Measurements from ENCODE around the gene EGLN1. TPM values are rescaled to one million over a fixed set of nuclear protein-coding genes. Genes with fewer than 3 reads are reported as not detected.

The EGLN1 gene
- total RNA-seq, 4 donors from 2014 or later: 34.7 to 53.1 (median 39.8) TPM

- no peak for TF ChIP-seq POLR2A (IDR thresholded peaks at IDR 0.05)
- TF ChIP-seq CTCF (IDR thresholded peaks at IDR 0.05): no peak
- Histone ChIP-seq H3K36me3 (no peaks in the 10 kb centered on the region), H3K4me3 (peak overlapping the region; percentile 82 to 97 (median 88)), H3K27me3 (no peaks in the 10 kb centered on the region), H3K4me1 (peaks cover 0 to 17% (median 9%) of the 10 kb centered on the region in 4 donors), H3K27ac (peak overlapping the region; percentile 95 to 100 (median 98)), H3K9me3 (no peaks in the 10 kb centered on the region)
- no peak for DNase-seq
Observed at GRCh38 chr1:231420299-231420958, 1.7 kb downstream of the EGLN1 start.

DNA sequence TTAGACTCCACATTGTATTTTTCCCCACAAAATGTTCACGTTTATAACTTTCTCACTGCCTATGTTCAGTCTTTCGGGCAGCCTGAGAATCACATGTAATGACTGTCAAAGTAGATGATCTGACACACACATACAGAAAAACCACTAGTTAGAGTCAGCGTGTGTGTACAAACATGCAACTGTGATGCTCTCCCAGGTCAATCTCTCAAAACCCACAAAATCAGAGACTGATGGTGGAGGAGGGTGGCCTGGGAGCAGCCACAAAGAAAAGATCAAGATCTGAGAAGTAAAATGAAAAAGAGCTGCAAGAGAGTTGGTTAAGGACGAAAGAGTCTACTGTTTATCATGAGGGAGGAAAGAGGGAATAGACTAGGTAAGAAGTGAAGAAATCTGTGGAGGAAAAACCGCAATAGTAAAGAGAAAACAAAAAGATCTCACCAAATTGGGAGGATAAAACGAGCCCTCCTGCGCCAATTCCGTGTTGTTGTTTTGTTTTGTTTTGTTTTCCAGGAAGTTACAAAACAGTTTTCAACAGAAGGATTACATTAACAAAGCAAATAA, 2.3 kb downstream of the EGLN1 start:
- H3K36me3 ChIP-seq: no peaks in the 10 kb centered on the region
- H3K4me1 ChIP-seq: peaks cover 0 to 17% (median 9%) of the 10 kb centered on the region in 4 donors
- H3K27ac ChIP-seq: peak overlapping the region in 1 of 4 donors; percentile 97
- no peaks in the 10 kb centered on the region for H3K9me3 ChIP-seq
- peak overlapping the region; percentile 82 to 97 (median 88) for H3K4me3 ChIP-seq
- no peaks in the 10 kb centered on the region for H3K27me3 ChIP-seq
- DNase-seq: no peak
- no peak for TF ChIP-seq CTCF (IDR thresholded peaks at IDR 0.05)
- TF ChIP-seq POLR2A (IDR thresholded peaks at IDR 0.05): no peak

DNA sequence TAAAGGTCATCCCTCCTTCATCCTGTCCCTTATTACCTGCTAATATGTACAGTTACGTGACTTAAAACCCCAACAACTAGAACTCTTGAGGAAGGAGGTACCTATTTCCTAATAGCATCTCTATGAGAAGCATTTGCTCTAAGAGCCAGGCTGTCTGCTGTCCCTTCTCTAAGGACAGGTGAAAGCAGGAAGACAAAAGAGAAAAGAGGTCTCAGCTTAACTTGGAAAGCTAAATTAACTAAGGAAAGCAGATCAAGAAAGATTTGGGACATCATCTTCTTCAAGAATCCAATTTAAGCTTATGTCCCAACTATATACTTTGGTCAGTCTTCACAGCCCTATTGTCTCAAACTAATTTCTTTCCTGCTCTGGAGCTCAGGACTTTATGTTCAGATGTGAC, 2.9 kb downstream of the EGLN1 start:
- no peaks in the 10 kb centered on the region for H3K27me3 ChIP-seq
- H3K9me3 ChIP-seq: no peaks in the 10 kb centered on the region
- no peaks in the 10 kb centered on the region for H3K36me3 ChIP-seq
- no peak overlapping the region for H3K27ac ChIP-seq
- peak overlapping the region in 2 of 4 donors; percentile 82 to 97 for H3K4me3 ChIP-seq
- H3K4me1 ChIP-seq: peaks cover 0 to 24% (median 9%) of the 10 kb centered on the region in 4 donors
- DNase-seq: no peak
- TF ChIP-seq CTCF (IDR thresholded peaks at IDR 0.05): no peak
- TF ChIP-seq POLR2A (IDR thresholded peaks at IDR 0.05): no peak

DNA sequence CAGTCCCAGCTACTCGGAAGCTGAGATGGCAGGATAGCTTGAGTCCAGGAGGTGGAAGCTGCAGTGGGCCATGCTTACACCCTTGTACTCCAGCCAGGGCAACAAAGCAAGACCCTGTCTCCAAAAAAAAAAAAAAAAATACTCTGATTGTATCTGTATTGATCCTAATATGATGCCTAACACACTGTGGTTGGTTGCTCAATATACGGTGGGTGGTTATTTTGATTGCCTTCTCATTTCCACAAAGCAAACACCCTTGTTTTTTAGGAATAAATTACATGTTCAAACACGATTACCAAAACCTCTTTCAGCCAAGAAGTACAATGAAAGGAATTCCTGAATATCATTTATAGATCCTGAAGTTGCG, 3.4 kb downstream of the EGLN1 start:
- DNase-seq: no peak
- Histone ChIP-seq H3K27me3 (no peaks in the 10 kb centered on the region), H3K27ac (no peak overlapping the region), H3K36me3 (no peaks in the 10 kb centered on the region), H3K4me3 (peak overlapping the region in 2 of 4 donors; percentile 82 to 97), H3K4me1 (peaks cover 0 to 28% (median 9%) of the 10 kb centered on the region in 4 donors), H3K9me3 (no peaks in the 10 kb centered on the region)
- TF ChIP-seq POLR2A (IDR thresholded peaks at IDR 0.05): no peak

- TF ChIP-seq CTCF (IDR thresholded peaks at IDR 0.05) (no peak), POLR2A (IDR thresholded peaks at IDR 0.05) (no peak)
- H3K4me1 ChIP-seq: peaks cover 0 to 29% (median 9%) of the 10 kb centered on the region in 4 donors
- no peaks in the 10 kb centered on the region for H3K27me3 ChIP-seq
- H3K27ac ChIP-seq: no peak overlapping the region
- no peaks in the 10 kb centered on the region for H3K36me3 ChIP-seq
- H3K9me3 ChIP-seq: no peaks in the 10 kb centered on the region
- DNase-seq: no peak
- H3K4me3 ChIP-seq: peak overlapping the region in 2 of 4 donors; percentile 82 to 97
Observed at GRCh38 chr1:231418101-231418740, 3.9 kb downstream of the EGLN1 start.

- Histone ChIP-seq H3K4me3 (peak overlapping the region in 1 of 4 donors; percentile 82), H3K27me3 (no peaks in the 10 kb centered on the region), H3K36me3 (no peaks in the 10 kb centered on the region), H3K27ac (no peak overlapping the region), H3K9me3 (no peaks in the 10 kb centered on the region), H3K4me1 (peaks cover 0 to 29% (median 9%) of the 10 kb centered on the region in 4 donors)
- DNase-seq: no peak
- no peak for TF ChIP-seq CTCF (IDR thresholded peaks at IDR 0.05)
- no peak for TF ChIP-seq POLR2A (IDR thresholded peaks at IDR 0.05)
Observed at GRCh38 chr1:231417513-231417912, 4.6 kb downstream of the EGLN1 start.
